Measurements from ENCODE around the gene LRP3.

The LRP3 gene

GRCh38 chr19:33254245-33254824 is 60.2 kb downstream of the LRP3 start:
- Mint-ChIP-seq H3K27me3 (no peaks in the 10 kb centered on the region), H3K4me3 (no peak overlapping the region), H3K27ac (no peak overlapping the region), H3K36me3 (ENCODE audit: low read depth) (no peaks in the 10 kb centered on the region), H3K4me1 (ENCODE audit: low read depth) (no peaks in the 10 kb centered on the region), H3K9me3 (no peaks in the 10 kb centered on the region)

GRCh38 chr19:33255781-33256180 is 61.7 kb downstream of the LRP3 start:
- H3K4me1 Mint-ChIP-seq (ENCODE audit: low read depth) = peaks cover 3% of the 10 kb centered on the region
- no peaks in the 10 kb centered on the region for H3K27me3 Mint-ChIP-seq
- no peaks in the 10 kb centered on the region for H3K9me3 Mint-ChIP-seq
- no peaks in the 10 kb centered on the region for H3K36me3 Mint-ChIP-seq (ENCODE audit: low read depth)
- H3K4me3 Mint-ChIP-seq = no peak overlapping the region
- H3K27ac Mint-ChIP-seq = no peak overlapping the region

GRCh38 chr19:33256261-33256660 is 62.1 kb downstream of the LRP3 start:
- no peaks in the 10 kb centered on the region for H3K27me3 Mint-ChIP-seq
- H3K4me3 Mint-ChIP-seq = no peak overlapping the region
- no peaks in the 10 kb centered on the region for H3K9me3 Mint-ChIP-seq
- no peak overlapping the region for H3K27ac Mint-ChIP-seq
- H3K36me3 Mint-ChIP-seq (ENCODE audit: low read depth) = no peaks in the 10 kb centered on the region
- peaks cover 8% of the 10 kb centered on the region for H3K4me1 Mint-ChIP-seq (ENCODE audit: low read depth)

GRCh38 chr19:33257828-33258227 is 63.7 kb downstream of the LRP3 start:
- H3K27ac Mint-ChIP-seq = no peak overlapping the region
- no peak overlapping the region for H3K4me3 Mint-ChIP-seq
- H3K9me3 Mint-ChIP-seq = no peaks in the 10 kb centered on the region
- peaks cover 12% of the 10 kb centered on the region for H3K4me1 Mint-ChIP-seq (ENCODE audit: low read depth)
- H3K27me3 Mint-ChIP-seq = peaks cover 8% of the 10 kb centered on the region
- H3K36me3 Mint-ChIP-seq (ENCODE audit: low read depth) = no peaks in the 10 kb centered on the region
